Measurements from ENCODE around the gene TAF1B.
"Not testable (repeated sequence)": the region's sequence is repeated elsewhere in the genome, so short reads cannot be mapped to it uniquely, and the experiment has no call there.

Gene TAF1B

DNA sequence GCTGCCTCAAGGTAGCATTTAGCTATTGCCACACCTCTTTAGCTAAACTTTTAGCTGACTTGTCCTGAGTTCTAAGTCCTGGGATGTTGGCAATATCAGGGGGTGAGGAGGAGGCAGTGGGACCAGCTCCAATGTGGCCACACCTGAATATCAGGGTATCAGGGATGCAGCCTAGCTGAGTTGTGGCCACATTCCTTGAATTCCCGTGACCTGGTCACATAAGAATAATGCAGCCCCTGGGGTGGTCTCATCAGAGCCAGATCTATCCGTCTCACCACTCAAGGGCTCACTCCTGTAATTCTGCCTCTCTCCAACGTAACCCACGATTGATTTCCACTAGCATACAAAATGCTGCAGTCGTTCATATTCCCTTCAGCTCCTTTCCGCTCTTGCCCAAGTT lies 11.6 kb upstream of the TAF1B start:
- no peak for DNase-seq (ENCODE audit: low read depth in 2 of 2)

DNA sequence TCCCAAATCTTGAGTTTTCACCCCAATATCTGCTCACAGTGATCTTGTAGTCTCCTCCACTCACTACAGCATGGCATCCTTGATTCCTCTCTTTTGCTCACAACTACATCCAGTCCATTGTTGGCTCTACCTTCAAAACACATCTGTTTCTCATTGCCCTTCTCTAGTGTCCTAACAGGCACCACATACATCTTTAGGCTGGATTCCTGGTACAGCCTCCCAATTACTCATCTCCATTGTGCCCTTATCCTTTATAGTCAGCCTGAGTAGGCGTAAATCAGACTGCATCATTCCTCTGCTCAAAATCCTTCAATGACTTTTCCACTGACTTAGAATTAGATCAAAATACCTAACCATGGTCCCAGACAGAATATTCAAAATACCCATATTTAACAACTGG lies 10.7 kb upstream of the TAF1B start:
- no peak for DNase-seq (ENCODE audit: low read depth in 2 of 2)

DNA sequence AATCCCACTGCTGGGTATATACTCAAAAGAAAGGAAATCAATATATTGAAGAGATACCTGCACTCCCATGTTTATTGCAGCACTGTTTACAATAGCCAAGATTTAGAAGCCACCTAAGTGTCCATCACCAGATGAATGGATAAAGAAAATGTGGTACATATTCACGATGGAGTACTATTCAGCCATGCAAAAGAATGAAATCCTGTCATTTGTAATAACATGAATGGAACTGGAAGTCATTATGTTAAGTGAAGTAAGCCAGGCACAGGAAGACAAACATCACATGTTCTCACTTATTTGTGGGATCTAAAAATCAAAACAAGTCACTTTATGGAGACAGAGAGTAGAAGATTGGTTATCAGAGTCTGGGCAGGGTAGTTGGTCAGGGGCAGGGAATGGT lies 8.2 kb upstream of the TAF1B start:
- not testable (repeated sequence) for DNase-seq (ENCODE audit: low read depth in 2 of 2)

DNA sequence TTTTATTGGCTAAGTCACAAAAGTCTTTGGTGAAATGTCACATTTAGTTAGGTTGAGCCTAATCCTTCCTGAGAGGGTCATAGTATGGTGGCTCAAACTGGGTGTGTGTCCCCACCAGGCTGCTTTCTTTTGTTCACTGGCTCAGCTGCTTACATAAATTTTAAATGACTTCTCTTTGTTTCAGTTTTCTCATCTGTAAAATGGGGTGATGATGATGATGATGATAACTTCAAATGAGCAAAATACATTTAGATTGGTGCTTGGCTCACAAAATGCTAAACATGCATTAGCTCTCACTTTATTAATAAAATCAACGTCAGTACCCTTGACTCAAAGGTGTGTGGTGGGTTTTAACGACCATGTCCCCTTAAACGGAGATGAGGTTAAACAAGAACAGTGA lies 7.2 kb upstream of the TAF1B start:
- DNase-seq (ENCODE audit: low read depth in 2 of 2), result no peak

DNA sequence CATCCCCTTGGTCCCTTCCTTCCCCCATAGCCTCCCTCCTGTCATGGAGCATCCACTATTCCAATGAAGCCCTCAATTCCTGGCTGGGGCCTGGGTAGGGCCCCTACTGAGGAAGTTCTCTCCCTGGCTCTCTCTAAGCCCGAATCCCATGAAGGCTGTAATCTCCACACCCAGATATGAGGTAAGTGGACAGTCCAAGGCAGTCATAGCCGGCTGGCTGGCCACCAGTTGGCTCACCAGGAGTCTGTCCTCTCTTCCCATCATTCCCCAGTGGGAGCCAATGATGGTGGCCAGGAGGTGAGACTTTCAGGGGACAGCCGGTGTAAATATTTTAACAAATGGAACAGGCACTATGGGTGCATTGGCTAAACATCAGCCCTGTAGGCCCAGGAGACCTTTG lies 6.8 kb upstream of the TAF1B start:
- DNase-seq (ENCODE audit: low read depth in 2 of 2), result no peak

DNA sequence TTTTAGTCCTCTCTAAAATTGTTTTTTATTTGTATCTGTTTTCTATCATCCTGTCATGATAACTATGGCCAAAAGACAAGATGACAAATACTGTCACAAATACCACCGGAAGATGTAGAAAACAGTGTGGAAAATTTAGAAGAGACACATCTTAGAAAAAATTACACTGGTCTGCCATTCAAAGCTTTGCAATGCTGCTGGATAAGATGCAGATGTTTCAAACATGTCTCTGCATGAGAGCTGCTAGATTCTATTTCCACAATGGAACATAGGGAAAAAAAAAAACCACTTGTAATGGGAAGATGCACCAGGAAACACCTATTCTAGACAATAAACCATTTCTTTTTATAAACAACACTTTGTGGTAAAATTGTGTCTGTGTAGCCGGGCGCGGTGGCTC lies 5.8 kb upstream of the TAF1B start:
- DNase-seq (ENCODE audit: low read depth in 2 of 2), result no peak

DNA sequence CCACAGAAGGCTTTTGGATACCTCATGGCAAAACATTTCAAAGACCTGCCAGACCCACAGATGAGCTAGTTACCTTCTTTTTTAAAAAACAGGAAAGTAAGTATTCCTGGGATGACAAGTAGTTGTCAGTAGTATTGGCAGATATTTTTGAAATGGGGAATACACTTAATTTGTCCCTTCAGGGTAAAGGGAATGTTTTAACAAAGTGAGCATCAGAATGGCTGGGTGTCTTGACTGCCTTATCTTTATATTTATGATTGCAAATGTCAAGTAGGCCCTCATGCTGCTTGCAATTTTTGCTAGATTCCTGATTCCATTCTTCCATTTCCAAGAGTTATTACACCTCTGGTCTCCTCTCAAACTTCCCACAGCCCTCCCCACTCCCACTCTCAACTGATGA lies 4.9 kb upstream of the TAF1B start:
- no peak for DNase-seq (ENCODE audit: low read depth in 2 of 2)

DNA sequence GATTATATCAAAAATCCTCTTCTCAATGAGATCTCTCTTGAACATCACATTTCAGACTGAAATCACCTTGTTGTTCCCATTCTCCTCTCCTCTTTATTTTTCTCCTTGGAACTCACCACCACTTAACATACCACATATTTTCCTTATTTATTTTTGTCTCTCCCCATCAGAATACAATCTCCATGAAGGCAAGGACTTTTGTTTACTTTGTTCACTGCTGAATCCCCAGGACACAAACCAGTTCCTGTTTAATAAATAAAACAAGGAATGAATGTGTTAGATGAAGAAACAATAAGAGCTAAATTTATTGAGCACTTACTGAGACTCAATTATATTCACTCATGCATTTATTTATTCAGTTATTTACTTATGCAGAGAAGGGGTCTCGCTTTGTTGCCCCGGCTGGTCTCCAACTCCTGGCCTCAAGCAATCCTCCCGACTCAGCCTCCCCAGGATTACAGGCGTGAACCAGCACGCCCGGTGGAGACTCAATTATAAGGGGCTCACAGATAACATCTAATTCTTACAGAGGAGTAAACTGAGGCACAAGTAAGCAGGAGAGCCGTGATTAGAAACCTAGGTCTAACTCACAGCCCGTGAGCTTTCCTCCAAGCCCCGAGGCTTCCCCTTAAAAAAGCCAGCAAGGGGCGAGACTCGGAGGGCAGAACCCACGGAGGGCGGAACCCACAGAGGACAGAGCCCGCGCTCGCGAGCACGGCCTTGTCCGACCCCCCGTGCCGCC lies 616 bp upstream of the TAF1B start:
- DNase-seq (ENCODE audit: low read depth in 2 of 2), result no peak

DNA sequence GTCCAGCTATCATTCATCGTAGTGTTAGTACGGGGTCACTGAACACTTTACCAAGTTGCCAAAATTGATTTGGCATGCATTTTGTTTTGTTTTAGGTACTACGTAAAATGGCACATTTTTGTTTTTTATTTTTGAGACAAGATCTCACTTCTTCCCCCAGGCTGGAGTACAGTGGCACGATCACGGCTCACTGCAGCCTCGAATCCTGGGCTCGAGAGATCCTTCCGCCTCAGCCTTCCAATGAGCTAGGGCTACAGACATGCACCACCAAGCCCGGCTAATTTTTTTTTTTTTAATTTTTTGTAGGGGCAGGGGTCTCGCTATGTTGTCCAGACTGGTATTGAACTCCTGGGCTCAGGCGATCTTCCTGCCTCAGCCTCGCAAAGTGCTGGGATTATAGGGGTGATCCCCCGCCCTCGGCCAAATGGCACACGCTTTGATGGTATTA lies 786 bp downstream of the TAF1B start:
- no peak for DNase-seq (ENCODE audit: low read depth in 2 of 2)

DNA sequence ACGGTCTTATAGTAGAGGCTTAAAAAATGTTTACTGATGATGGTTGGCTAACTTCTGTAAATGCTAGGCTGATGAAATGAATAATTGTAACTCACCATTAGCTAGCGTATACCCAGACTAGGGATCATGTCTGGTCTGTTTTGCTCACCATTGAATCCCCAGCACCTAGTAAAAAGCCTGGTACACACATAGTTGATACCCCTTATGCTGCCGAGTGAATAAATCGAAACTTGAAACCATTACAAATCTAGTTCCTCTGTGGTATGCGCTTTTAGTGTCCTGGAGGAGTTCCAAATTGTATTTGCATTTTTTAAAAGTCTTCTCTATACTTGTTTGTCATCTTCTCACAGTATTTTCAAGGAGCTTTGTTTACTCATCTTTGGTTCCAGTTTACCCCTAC lies 1.3 kb downstream of the TAF1B start:
- no peak for DNase-seq (ENCODE audit: low read depth in 2 of 2)

DNA sequence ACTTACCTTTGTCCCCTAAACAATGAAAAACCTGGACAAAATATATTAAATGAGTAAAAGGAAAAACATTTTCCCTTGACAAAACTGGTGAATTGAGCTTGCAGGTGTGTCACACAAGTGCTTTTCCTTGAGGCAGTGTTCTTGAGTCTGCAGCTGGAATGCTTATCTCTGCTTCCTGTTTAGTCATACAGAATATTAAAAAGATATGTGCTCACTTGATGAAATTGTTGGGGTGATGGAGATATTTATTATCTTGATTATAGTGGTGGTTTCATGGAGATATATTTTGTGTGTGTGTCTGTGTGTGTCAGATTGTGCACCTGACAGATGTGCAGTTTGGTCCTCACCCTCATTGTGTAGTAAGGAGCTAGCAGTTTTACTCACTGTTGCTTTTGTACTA lies 3.3 kb downstream of the TAF1B start:
- no peak for DNase-seq (ENCODE audit: low read depth in 2 of 2)

DNA sequence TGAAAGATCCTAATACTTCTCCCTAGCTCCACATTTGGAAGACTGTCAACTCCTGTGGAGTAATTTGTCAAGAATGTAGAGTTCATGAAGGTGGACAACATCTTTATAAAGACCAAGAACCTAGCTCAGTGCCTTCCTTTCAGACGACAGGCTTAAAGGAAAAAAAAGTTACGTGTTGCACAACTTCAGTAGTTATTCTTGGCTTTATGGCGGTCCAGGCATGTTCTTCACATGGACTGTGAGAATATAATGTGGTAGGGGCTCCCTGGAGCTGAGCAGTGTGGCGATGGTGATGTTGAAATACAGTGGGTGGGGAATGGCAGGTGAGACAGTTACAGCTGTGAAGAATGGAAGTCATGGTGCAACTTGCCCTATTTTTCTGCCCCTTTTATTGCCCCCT lies 3.9 kb downstream of the TAF1B start:
- DNase-seq (ENCODE audit: low read depth in 2 of 2), result no peak

DNA sequence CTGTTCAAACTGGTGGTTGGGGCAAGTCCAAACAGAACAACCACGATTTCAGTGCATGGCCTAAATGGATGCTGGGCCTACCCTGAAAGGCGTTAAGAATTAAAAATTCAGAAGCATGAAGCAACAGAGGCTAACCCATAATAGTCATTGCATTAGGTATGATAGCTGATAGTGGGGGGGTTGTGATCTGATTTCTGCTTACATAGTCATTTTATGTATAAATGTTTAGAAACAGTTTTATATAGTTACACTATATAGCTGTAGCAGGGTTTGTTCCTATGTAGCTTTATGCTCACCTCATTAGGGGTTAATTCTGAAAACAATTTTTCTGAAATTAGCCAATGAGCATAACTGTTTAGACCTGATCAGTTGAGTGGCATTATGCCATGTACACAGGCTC lies 9.6 kb downstream of the TAF1B start:
- no peak for DNase-seq (ENCODE audit: low read depth in 2 of 2)

DNA sequence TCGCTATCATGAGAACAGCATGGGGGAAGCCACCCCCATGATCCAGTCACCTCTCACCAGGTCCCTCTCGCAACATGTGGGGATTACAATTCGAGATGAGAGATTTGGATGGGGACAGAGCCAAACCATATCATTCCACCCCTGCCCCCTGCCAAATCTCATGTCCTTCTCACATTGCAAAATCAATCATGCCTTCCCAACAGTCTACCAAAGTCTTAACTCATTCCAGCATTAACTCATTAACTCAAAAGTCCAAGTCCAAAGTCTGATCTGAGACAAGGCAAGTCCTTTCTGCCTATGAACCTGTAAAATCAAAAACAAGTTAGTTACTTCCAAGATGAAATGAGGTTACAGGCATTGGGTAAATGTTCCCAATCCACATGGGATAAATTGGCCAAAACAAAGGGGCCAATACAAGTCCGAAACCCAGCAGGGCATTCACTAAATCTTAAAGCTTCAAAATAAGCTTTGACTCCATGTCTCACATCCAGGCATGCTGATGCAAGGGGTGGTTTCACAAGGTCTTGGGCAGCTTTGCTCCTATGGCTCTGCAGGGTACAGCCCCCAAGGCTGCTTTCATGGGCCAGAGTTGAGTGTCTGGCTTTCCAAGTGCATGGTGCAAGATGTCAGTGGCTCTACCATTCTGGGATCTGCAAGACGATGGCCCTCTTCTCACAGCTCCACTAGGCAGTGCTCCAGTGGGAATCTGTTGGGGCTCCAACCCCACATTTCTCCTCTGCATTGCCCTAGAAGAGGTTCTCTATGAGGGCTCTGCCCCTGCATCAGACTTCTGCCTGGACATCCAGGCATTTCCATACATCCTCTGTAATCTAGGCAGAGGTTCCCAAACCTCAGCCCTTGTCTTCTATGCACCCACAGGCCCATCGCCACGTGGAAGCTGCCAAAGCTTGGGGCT lies 14.8 kb downstream of the TAF1B start:
- DNase-seq (ENCODE audit: low read depth in 2 of 2), result no peak

DNA sequence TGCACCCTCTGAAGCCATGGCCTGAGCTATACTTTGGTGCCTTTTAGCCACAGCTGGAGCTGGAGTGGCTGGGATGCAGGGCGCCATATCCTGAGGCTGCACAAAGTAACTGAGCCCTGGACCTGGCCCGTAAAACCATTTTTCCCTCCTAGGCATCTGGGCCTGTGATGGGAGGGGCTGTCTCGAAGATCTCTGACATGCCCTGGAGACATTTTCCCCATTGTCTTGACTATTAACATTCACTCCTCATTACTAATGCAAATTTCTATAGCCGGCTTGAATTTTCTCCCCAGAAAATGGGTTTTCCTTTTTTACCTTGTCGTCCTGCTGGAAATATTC lies 15.4 kb downstream of the TAF1B start:
- no peak for DNase-seq (ENCODE audit: low read depth in 2 of 2)

DNA sequence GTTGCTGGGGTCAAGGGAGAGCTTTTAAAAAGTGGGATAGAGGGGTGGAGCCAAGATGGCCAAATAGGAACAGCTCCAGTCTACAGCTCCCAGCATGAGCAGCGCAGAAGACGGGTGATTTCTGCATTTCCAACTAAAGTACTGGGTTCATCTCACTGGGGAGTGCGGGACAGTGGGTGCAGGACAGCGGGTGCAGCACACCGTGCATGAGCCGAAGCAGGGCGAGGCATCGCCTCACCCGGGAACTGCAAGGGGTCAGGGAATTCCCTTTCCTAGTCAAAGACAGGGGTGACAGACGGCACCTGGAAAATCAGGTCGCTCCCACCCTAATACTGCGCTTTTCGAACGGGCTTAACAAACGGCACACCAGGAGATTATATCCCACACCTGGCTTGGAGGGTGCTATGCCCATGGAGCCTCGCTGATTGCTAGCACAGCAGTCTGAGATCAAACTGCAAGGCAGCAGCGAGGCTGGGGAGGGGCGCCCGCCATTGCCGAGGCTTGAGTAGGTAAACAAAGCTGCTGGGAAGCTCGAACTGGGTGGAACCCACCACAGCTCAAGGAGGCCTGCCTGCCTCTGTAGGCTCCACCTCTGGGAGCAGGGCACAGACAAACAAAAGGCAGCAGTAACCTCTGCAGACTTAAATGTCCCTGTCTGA lies 17.8 kb downstream of the TAF1B start:
- not testable (repeated sequence) for DNase-seq (ENCODE audit: low read depth in 2 of 2)

DNA sequence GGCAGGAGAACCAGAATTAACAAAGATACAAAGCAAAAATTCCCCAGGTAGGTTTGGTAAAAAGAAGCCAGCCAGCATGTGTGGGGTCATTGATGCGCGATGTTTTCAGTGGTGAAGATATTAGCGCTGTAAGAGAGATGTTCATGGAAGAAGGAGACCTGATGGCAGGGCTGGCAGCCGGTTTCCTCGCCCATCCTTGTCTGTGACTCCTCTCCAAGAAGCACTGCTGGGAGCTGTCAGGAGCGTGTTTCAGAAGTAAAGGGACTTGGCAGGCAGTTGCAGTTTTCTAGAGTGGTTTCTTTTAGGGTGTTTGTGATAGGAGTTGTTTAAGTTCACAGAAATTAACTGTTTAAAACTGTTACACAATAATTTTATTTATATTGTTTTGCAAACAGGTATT lies 24.6 kb downstream of the TAF1B start:
- no peak for DNase-seq (ENCODE audit: low read depth in 2 of 2)

DNA sequence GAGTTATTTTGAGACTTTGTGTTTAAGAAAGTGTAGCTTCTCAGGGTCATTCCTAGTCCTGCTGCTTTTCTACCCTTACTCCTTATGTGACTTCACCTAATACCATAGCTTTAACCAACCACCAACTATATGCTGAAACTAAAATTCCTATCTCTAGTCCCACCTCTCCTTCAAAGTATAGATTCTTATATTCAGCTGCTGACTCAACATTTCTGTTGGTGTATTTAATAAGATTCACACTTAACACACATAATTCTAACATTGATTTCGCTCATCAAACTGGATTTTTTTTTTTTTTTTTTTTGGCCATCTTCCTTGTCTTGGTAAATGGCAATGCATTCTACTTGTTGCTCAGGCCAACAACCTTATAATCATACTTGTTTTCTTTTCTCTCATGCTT lies 30.1 kb downstream of the TAF1B start:
- no peak for DNase-seq (ENCODE audit: low read depth in 2 of 2)

DNA sequence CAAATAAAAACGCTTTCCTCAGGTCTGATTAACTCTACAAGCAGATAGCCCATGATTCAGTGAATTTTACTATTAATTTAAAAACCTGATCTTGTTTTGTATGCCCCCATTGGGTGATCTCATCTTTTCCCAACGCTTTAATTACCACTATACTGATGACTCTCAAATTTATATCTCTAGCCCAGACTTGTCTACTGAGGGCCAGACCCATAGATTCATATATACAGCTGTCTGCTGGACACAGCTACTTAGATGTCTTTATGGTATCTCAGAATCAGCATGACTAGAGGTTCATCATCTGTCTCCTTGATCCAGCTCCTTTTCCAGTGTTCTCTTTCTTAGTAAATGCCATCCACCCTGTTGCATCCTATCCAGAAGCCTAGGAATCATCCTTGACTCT lies 33.8 kb downstream of the TAF1B start:
- DNase-seq (ENCODE audit: low read depth in 2 of 2), result no peak

DNA sequence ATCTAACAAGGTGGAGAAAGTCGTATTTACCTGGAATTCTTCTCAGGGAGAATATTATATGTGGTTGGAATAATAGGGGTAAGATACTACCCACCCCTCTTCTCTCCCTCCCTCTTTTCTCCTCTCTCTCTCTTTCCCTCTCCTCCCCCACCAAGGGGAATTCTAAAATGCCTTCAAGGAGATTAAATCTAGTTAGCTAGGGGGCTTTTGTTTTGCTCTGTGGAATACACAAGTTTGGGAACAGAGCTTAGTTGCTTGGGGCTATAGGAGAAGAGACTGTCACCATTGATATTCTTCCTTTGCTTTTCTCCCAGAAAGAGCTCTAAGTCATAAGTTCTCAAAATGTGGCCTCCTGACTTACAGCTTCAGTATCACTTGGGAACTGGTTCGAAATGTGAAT lies 34.5 kb downstream of the TAF1B start:
- no peak for DNase-seq (ENCODE audit: low read depth in 2 of 2)

DNA sequence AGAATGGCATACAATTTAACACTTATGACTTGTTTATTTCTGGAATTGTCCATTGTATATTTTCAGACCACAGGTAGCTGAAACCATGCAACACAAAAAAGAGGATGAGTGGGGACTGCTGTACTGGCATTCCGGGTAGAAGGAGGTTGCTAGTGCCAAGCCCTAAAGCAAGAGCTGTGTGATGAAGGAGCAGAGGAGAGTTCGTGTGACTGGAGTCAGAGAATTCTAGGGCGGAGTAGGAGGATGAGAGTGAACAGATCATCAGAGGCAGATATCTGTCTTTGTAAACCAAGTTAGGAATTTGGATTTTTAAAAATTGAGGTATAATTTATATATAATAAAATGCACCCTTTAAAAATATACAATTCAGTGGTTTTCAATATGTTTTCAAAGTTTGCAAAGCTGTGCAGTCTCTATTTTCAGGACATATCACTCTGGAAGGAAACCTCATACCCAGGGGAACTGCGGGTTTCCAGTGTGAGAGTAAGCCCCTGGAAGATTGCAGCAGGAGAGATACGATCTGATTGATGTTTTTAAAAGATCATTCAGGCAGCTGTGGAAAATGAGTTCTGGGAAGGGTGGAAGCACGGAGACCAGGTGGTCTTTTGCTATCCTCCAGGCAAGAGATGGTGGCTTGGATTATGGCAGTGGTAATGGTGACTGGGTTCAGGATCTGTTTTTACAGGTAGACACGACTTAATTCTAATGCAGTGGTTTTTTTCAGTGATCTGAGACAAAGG lies 36.4 kb downstream of the TAF1B start:
- DNase-seq (ENCODE audit: low read depth in 2 of 2), result no peak

DNA sequence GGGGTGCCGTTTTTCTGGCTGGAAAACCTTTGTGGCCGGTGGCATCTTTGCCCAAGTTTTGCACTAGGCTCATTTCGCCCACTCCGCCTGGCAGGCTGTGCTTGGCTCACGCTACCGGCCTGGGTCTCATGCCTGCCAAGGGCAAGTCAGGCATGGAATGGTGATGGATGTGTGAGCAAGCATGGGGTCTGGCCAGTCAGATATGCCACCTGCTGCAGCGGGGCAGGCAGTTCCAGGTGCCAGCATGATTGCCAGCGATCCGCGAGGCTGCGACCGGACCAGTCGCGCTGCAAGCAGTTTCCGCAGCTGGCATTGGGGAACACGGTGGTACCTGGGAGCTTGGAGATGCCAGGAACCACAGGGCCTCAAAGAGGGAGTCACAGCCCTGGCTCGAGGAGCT lies 40.6 kb downstream of the TAF1B start:
- no peak for DNase-seq (ENCODE audit: low read depth in 2 of 2)

Data from stimulated activated CD4-positive, alpha-beta T cell treated with anti-CD3 and anti-CD28 coated beads, Interleukin-1b, Interleukin-23, amount 100 ng/mL, for 1 hour (primary cell).